ENCODE data around the gene TBC1D9B.

- no peak for TF ChIP-seq POLR2A (IDR thresholded peaks at IDR 0.05)
- TF ChIP-seq, protein P1, sequence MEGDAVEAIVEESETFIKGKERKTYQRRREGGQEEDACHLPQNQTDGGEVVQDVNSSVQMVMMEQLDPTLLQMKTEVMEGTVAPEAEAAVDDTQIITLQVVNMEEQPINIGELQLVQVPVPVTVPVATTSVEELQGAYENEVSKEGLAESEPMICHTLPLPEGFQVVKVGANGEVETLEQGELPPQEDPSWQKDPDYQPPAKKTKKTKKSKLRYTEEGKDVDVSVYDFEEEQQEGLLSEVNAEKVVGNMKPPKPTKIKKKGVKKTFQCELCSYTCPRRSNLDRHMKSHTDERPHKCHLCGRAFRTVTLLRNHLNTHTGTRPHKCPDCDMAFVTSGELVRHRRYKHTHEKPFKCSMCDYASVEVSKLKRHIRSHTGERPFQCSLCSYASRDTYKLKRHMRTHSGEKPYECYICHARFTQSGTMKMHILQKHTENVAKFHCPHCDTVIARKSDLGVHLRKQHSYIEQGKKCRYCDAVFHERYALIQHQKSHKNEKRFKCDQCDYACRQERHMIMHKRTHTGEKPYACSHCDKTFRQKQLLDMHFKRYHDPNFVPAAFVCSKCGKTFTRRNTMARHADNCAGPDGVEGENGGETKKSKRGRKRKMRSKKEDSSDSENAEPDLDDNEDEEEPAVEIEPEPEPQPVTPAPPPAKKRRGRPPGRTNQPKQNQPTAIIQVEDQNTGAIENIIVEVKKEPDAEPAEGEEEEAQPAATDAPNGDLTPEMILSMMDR (IDR thresholded peaks at IDR 0.05), result no peak
Measured at GRCh38 chr5:179900711-179901110, 7.0 kb downstream of the TBC1D9B start.

Data from uterus (tissue), 2 donors.